ENCODE measurements around the gene CMTM7. TPM values are rescaled to one million over a fixed set of nuclear protein-coding genes. Genes with fewer than 3 reads are reported as not detected.

CMTM7 gene
- total RNA-seq, 1 experiment from 2014 or later, result 62.6 TPM

GRCh38 chr3:32500231-32500630, 108.6 kb downstream of the CMTM7 start:
- Histone ChIP-seq H3K4me2 (ENCODE audit: low read length) (no peak overlapping the region), H3K9me3 (ENCODE audit: control insufficient read depth in 1 of 2, insufficient read depth in 1 of 2, low read depth in 1 of 2, low read length in 2 of 2) (no peaks in the 10 kb centered on the region), H3K79me2 (ENCODE audit: insufficient read depth, low read length) (peaks cover 26% of the 10 kb centered on the region), H3K36me3 (ENCODE audit: control insufficient read depth in 1 of 2, insufficient read depth in 2 of 2, low read length in 2 of 2) (no peaks in the 10 kb centered on the region), H2AFZ (ENCODE audit: low read depth, low read length, poor library complexity, severe bottlenecking) (no peak overlapping the region), H4K20me1 (ENCODE audit: insufficient read depth) (peaks cover 3% of the 10 kb centered on the region; the same call in 1 of the 2 replicates), H3K4me3 (replicated peaks in 1 of 2; ENCODE audit: low read depth in 1 of 2, low read length in 2 of 2) (no peak overlapping the region), H3K9me2 (ENCODE audit: insufficient read depth) (no peaks in the 10 kb centered on the region), H3K4me1 (ENCODE audit: control insufficient read depth in 1 of 2, insufficient read depth in 2 of 2, low read length in 2 of 2) (peaks cover 8 to 17% of the 10 kb centered on the region in 2 experiments; a peak in 3 of 4 replicates), H3K27ac (ENCODE audit: low read depth, low read length) (no peak overlapping the region), H3K9ac (ENCODE audit: low read length) (no peak overlapping the region), H3K27me3 (ENCODE audit: insufficient read depth, low read length) (no peaks in the 10 kb centered on the region)
- RAD21 ChIA-PET (ENCODE audit: low non-redundant PET in 1 of 2, low total read pairs in 2 of 2, uncharacterized antibody in 2 of 2, unreplicated experiment in 2 of 2), result no interaction called here
- TF ChIP-seq MAX (IDR thresholded peaks at IDR 0.05) (no peak), POLR2A (IDR thresholded peaks at IDR 0.05; ENCODE audit: borderline replicate concordance, extremely low read depth, insufficient read depth, insufficient read length) (no peak), POLR2AphosphoS5 (IDR thresholded peaks at IDR 0.05; ENCODE audit: low read depth, low read length) (no peak), TCF7L2 (IDR thresholded peaks at IDR 0.05; ENCODE audit: borderline replicate concordance, extremely low read depth, insufficient read depth, insufficient read length) (no peak), JUND (IDR thresholded peaks at IDR 0.05) (no peak), CEBPB (IDR thresholded peaks at IDR 0.05; ENCODE audit: low read depth) (no peak), SRF (IDR thresholded peaks at IDR 0.05; ENCODE audit: low read depth) (no peak)
- TF ChIP-seq, protein P1, sequence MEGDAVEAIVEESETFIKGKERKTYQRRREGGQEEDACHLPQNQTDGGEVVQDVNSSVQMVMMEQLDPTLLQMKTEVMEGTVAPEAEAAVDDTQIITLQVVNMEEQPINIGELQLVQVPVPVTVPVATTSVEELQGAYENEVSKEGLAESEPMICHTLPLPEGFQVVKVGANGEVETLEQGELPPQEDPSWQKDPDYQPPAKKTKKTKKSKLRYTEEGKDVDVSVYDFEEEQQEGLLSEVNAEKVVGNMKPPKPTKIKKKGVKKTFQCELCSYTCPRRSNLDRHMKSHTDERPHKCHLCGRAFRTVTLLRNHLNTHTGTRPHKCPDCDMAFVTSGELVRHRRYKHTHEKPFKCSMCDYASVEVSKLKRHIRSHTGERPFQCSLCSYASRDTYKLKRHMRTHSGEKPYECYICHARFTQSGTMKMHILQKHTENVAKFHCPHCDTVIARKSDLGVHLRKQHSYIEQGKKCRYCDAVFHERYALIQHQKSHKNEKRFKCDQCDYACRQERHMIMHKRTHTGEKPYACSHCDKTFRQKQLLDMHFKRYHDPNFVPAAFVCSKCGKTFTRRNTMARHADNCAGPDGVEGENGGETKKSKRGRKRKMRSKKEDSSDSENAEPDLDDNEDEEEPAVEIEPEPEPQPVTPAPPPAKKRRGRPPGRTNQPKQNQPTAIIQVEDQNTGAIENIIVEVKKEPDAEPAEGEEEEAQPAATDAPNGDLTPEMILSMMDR (IDR thresholded peaks at IDR 0.05 in 2 of 3, conservative IDR thresholded peaks at IDR 0.05 in 1 of 3; ENCODE audit: borderline replicate concordance in 1 of 3, insufficient read depth in 1 of 3, low read depth in 2 of 3, low read length in 2 of 3), result no peak
- DNase-seq (ENCODE audit: low read depth, low spot score) (no peak), ATAC-seq (no peak)
- BruUV-seq (replicated peaks), result no TSS peak
- intact Hi-C loops (cut with micrococcal nuclease), result no loop called here
- POLR2A ChIA-PET, result no interaction called here
- CTCF ChIA-PET, result no interaction called here

All from HCT116 (cell line).